AG10803 (cell line): Measurements from ENCODE around the gene KLHL28.
"Not testable (repeated sequence)": the region's sequence is repeated elsewhere in the genome, so short reads cannot be mapped to it uniquely, and the experiment has no call there.

Source experiments
- DNase-seq: peaks from one replicate; pipeline ENCODE4 v3.0.0; 2010; ENCODE audit warnings: low read depth
- H3K4me3 ChIP-seq: 2 replicates; pipeline ENCODE4 v1.5.1; 2011; ENCODE audit warnings: mild to moderate bottlenecking, low read length, control low read depth
- TF ChIP-seq, protein P1 (sequence below): conservative IDR thresholded peaks from 2 replicates; pipeline ENCODE4 v1.5.1; 2011; ENCODE audit warnings: mild to moderate bottlenecking, low read length, control low read depth, inconsistent platforms

KLHL28 gene

DNA sequence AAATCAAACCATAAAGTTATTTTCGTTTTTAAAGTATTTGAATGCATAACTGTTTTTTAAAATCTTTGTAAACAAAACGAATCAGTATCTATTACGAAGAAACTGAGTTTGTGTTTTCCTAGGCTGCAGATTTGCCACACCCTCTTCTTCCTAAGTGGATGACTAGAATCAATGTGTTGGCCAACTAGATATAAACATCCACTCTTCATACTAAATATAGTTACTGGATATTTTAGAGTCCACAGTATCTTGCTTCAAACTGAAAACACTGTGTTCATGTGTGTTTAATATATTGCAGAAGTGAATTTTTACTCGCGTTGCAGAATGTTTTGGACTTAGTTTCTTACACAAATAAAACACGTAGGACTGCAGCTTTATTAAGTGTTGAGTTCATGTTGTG lies 63.2 kb downstream of the KLHL28 start:
- TF ChIP-seq, protein P1, sequence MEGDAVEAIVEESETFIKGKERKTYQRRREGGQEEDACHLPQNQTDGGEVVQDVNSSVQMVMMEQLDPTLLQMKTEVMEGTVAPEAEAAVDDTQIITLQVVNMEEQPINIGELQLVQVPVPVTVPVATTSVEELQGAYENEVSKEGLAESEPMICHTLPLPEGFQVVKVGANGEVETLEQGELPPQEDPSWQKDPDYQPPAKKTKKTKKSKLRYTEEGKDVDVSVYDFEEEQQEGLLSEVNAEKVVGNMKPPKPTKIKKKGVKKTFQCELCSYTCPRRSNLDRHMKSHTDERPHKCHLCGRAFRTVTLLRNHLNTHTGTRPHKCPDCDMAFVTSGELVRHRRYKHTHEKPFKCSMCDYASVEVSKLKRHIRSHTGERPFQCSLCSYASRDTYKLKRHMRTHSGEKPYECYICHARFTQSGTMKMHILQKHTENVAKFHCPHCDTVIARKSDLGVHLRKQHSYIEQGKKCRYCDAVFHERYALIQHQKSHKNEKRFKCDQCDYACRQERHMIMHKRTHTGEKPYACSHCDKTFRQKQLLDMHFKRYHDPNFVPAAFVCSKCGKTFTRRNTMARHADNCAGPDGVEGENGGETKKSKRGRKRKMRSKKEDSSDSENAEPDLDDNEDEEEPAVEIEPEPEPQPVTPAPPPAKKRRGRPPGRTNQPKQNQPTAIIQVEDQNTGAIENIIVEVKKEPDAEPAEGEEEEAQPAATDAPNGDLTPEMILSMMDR = no peak
- peak; percentile 25 for DNase-seq
- H3K4me3 ChIP-seq = peak overlapping the region; percentile 85

DNA sequence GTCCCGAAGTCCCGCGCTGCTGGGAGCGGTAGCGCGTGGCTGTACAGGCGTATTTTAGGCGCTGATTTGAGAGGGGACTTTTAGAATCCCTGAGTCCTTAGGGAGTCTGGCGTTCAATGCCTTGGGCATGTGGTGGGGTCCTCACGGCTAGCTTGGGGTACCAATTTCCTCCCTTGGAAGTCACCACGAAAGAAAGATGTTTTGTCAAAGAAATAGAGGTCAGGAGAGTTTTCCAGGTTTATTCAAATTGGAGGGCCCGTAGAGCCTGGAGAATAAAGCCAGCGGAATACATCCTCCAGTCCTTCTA lies 63.9 kb downstream of the KLHL28 start:
- H3K4me3 ChIP-seq = peak overlapping the region; percentile 85
- no peak for DNase-seq
- TF ChIP-seq, protein P1 = no peak

DNA sequence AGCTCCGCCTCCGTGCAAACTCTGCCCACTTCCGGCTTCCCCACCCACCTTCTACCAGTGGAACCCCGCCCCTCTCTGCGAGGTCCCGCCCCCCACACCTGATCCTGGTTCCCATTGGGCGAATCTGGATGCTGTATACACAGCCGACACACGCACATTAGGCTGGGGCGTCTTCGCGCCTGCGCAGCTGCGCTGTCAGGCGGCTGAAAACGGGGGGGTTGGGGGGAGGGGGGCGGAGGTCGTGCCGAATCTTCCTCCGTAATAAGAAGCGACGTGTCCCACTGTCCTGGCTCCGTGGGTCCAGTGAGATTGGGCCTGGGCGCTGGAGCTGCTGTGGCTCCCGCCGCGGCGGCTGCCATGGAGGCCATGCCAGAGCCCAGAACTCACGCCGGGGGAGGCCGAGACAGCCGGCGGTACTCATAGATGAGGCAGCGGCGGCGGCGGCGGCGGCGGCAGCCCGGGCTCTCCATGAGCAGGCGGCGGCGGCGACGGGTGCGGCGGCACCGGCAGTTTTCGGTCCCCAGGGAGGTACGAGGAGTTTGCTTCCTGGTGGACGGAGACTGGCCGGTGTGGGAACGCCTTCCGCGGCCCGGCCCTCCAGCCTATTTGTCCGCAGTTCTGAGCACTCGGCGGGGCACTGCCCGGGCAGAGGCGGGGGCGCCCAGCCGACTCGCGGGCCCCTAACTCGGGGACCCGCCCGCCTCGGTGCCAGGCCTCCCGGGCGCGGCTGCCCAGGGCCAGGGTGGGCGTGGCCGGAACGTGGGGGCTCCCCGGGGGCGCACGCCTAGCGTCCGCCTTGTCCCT lies 64.5 kb downstream of the KLHL28 start:
- peak overlapping the region; percentile 85 for H3K4me3 ChIP-seq
- TF ChIP-seq, protein P1 = no peak
- peak; percentile 97 for DNase-seq

DNA sequence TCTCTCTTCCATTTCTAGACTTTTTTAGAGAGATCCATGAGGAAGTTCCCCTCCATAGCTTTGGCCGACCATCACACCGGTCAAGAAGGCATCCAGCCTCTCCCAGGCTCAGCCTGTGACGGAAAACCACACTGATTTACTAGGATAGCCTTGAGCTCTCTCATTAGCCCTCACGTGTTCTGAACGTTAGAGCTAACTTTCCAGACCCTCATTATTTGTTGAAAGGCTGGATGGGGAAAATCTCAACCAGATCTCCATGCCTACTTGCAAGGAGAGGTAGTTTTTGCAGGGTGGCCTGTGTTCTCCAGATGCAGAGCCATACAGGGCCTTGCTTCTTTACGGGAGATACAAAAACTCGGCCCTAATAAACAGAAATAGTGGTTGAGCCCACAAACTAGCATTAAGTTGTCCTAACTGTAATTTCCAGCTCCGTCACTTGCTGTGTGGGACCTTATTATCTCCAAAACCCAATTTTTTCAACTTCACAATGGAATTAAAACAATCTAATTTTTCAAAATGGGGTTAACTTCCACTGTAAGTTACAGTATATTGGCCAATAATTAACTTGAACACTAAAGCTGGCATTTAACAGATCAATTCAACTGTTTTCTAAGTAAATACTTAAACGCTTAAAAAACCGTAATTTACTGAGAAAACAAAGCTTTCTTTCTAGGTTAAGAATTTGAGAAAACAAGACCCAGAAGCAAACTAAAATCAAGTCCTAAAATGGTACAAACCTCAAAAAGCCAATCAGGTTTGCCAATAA lies 65.3 kb downstream of the KLHL28 start:
- TF ChIP-seq, protein P1 = no peak
- DNase-seq = no peak
- H3K4me3 ChIP-seq = peak overlapping the region; percentile 10; the same call in 1 of the 2 replicates

DNA sequence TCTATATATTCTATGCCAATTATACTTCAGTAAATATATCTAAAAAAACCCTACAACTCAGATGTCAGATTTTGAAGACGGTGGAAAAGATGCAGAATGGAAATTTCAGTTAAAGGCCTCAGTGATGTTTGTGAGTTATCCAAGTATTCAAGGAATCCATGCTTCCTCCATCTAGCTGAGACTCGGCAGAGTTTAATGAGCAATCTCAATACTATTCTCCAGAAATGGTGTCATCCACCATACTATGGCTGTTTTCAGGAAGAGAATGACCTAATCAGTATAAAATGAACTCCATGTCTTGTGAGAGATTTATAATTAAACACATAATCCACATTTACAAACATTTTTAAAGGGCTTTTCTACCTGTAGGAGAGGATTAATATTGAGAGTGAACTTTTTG lies 66.0 kb downstream of the KLHL28 start:
- TF ChIP-seq, protein P1 = no peak
- peak; percentile 89 for DNase-seq
- no peak overlapping the region for H3K4me3 ChIP-seq

DNA sequence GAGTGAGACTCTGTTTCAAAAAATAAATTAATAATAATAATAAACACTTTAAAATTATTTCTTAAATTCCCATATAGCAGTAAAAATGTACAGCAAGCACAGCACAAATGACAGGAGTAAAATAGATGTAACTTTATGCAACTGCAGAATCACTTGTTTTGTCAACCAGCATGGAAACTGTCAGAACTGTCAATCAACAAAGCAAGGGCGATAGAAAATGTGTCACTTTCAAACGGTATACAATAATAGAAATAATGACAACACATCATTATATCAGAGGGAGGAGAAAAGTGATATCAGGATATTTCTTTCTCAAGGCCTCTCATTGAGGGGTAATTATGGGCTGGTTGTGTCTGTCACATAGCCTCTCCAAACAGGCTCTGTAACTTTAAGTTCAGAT lies 68.2 kb downstream of the KLHL28 start:
- no peak for DNase-seq
- TF ChIP-seq, protein P1 = no peak
- no peak overlapping the region for H3K4me3 ChIP-seq

DNA sequence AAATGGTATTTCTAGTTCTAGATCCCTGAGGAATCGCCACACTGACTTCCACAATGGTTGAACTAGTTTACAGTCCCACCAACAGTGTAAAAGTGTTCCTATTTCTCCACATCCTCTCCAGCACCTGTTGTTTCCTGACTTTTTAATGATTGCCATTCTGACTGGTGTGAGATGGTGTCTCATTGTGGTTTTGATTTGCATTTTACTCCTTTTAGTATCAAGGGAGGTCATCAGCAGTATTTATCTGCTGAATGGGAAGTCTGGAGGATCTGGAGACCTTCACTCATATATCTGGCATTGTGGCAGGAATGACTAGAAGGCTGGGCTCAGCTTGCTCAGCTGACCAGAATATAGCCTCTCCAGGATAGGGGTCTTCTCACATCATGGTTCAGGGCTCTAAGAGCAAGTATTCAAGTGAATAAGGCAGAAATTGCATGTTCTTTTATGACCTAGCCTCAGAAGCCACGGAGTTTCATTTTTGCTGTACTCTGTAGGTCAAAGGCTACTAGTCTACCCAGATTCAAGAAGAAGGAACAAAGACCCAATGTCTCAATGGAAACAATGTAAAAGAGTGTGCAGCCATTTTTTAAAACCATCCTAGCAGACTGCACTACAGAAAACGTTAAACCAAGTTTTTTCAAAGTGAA lies 69.9 kb downstream of the KLHL28 start:
- DNase-seq, H3K4me3 ChIP-seq: not testable (repeated sequence)
